Ascending aorta (tissue), 2 donors: ENCODE results near the gene SLC30A1. TPM values are rescaled to one million over a fixed set of nuclear protein-coding genes. Genes with fewer than 3 reads are reported as not detected.
A peak's percentile ranks its signal among the peaks of the same experiment; 100 is the strongest.

Experiments
- DNase-seq, 2 donors: peaks; one replicate each; pipeline ENCODE4 v3.0.0-alpha.2; 2019; ENCODE audit warnings: low spot score in 2 of 2
- H3K27ac ChIP-seq, 2 donors: fragments of 200-600 bp; sonication (generic); one replicate each; pipeline ENCODE4 v1.5.1; 2016 to 2017; ENCODE audit warnings: mild to moderate bottlenecking in 1 of 2
- H3K27me3 ChIP-seq: fragments of 200-600 bp; sonication (generic); one replicate; pipeline ENCODE4 v1.5.1; 2017
- H3K36me3 ChIP-seq, 2 donors: fragments of 200-600 bp; sonication (generic); one replicate each; pipeline ENCODE4 v1.5.1; 2016
- H3K4me1 ChIP-seq, 2 donors: fragments of 200-600 bp; sonication (generic); one replicate each; pipeline ENCODE4 v1.5.1; 2016 to 2017; ENCODE audit warnings: mild to moderate bottlenecking in 1 of 2
- H3K4me3 ChIP-seq, 2 donors: fragments of 200-600 bp; sonication (generic); one replicate each; pipeline ENCODE4 v1.5.1; 2016 to 2017; ENCODE audit warnings: mild to moderate bottlenecking in 1 of 2
- H3K9me3 ChIP-seq, 2 donors: fragments of 200-600 bp; sonication (generic); one replicate each; pipeline ENCODE4 v1.5.1; 2016
- CTCF ChIP-seq, 3 experiments: fragments of 200-600 bp in 2 of 3; fragments of 450-650 bp in 1 of 3; sonication (generic) in 2 of 3; IDR thresholded peaks; one replicate each; pipeline ENCODE4 v1.5.1; 2016 to 2019; ENCODE audit warnings: antibody characterized with exemption in 3 of 3, mild to moderate bottlenecking in 1 of 3, moderate library complexity in 1 of 3
- intact Hi-C: fragments of 100-400 bp; cut with DNase I; formaldehyde crosslinking; loops from one replicate; pipeline ENCODE4 v1.15.1; 2023
- total RNA-seq: library from RNA; depleted of rRNA; stranded (reverse); fragments of >200 nt; gene quantifications from one replicate; pipeline ENCODE4 v1.1.0, GENCODE V29; 2016

SLC30A1 gene
- total RNA-seq, 1 donor from 2014 or later, result 8.9 TPM

- Histone ChIP-seq H3K27me3 (no peaks in the 10 kb centered on the region), H3K36me3 (peaks cover 2 to 4% of the 10 kb centered on the region in 2 donors), H3K27ac (peak overlapping the region; percentile 84 to 97), H3K4me3 (peak overlapping the region in 1 of 2 donors; percentile 73), H3K4me1 (peaks cover 9 to 34% of the 10 kb centered on the region in 2 donors), H3K9me3 (no peaks in the 10 kb centered on the region)
- intact Hi-C loops, result loop anchor here (2.0 to 5.0 kb wide), 2 partner anchors 198 to 321 kb away; partner anchors contain the start of gene RCOR3
- TF ChIP-seq CTCF (IDR thresholded peaks at IDR 0.05), result no peak
- DNase-seq, result no peak
Measured at GRCh38 chr1:211580303-211580687, 1.3 kb upstream of the SLC30A1 start.

- Histone ChIP-seq H3K36me3 (peaks cover 7 to 10% of the 10 kb centered on the region in 2 donors), H3K9me3 (no peaks in the 10 kb centered on the region), H3K27ac (peak overlapping the region; percentile 84 to 97), H3K4me1 (peaks cover 9 to 39% of the 10 kb centered on the region in 2 donors), H3K4me3 (peak overlapping the region; percentile 61 to 73), H3K27me3 (no peaks in the 10 kb centered on the region)
- intact Hi-C loops, result loop anchor here (1.0 to 5.0 kb wide), 10 partner anchors 34 to 705 kb away; partner anchors contain the start of genes DTL, INTS7, PPP2R5A and RCOR3
- DNase-seq, result peak in 1 of 2 donors; percentile 90
- TF ChIP-seq CTCF (IDR thresholded peaks at IDR 0.05), result no peak
Measured at GRCh38 chr1:211579440-211580302, 710 bp upstream of the SLC30A1 start.

- intact Hi-C loops, result loop anchor here (1.0 to 5.0 kb wide), 6 partner anchors 25 to 707 kb away; partner anchors contain the start of genes PPP2R5A and TRAF5
- peak; percentile 32 to 84 for DNase-seq
- H3K9me3 ChIP-seq, result no peaks in the 10 kb centered on the region
- TF ChIP-seq CTCF (IDR thresholded peaks at IDR 0.05), result peak; percentile 88 to 95 (median 88)
- H3K4me1 ChIP-seq, result peaks cover 9 to 48% of the 10 kb centered on the region in 2 donors
- peak overlapping the region; percentile 61 to 73 for H3K4me3 ChIP-seq
- H3K36me3 ChIP-seq, result peaks cover 9 to 13% of the 10 kb centered on the region in 2 donors
- no peaks in the 10 kb centered on the region for H3K27me3 ChIP-seq
- H3K27ac ChIP-seq, result peak overlapping the region; percentile 92 to 97
Measured at GRCh38 chr1:211577819-211578639, 932 bp downstream of the SLC30A1 start.

- no peak for DNase-seq
- peaks cover 8 to 43% of the 10 kb centered on the region in 2 donors for H3K4me1 ChIP-seq
- H3K27me3 ChIP-seq, result no peaks in the 10 kb centered on the region
- H3K9me3 ChIP-seq, result no peaks in the 10 kb centered on the region
- H3K36me3 ChIP-seq, result peaks cover 9 to 13% of the 10 kb centered on the region in 2 donors
- H3K27ac ChIP-seq, result peak overlapping the region; percentile 92 to 97
- peak overlapping the region; percentile 61 to 73 for H3K4me3 ChIP-seq
- no peak for TF ChIP-seq CTCF (IDR thresholded peaks at IDR 0.05)
- intact Hi-C loops, result loop anchor here (1.0 to 5.0 kb wide), 4 partner anchors 25 to 250 kb away; partner anchors contain the start of gene TRAF5
Measured at GRCh38 chr1:211577277-211577818, 1.6 kb downstream of the SLC30A1 start.

- Histone ChIP-seq H3K27me3 (no peaks in the 10 kb centered on the region), H3K36me3 (peaks cover 9 to 13% of the 10 kb centered on the region in 2 donors), H3K4me3 (peak overlapping the region; percentile 61 to 73), H3K9me3 (no peaks in the 10 kb centered on the region), H3K27ac (no peak overlapping the region), H3K4me1 (peaks cover 3 to 38% of the 10 kb centered on the region in 2 donors)
- intact Hi-C loops, result loop anchor here (1.0 to 5.0 kb wide), 4 partner anchors 24 to 249 kb away; partner anchors contain the start of gene TRAF5
- no peak for DNase-seq
- TF ChIP-seq CTCF (IDR thresholded peaks at IDR 0.05), result no peak
Measured at GRCh38 chr1:211576717-211577116, 2.2 kb downstream of the SLC30A1 start.
